Measurements from ENCODE around the gene TRIM25.

Gene TRIM25

GRCh38 chr17:56926270-56926669 is 12.4 kb upstream of the TRIM25 start:
- DNase-seq = no peak

DNA sequence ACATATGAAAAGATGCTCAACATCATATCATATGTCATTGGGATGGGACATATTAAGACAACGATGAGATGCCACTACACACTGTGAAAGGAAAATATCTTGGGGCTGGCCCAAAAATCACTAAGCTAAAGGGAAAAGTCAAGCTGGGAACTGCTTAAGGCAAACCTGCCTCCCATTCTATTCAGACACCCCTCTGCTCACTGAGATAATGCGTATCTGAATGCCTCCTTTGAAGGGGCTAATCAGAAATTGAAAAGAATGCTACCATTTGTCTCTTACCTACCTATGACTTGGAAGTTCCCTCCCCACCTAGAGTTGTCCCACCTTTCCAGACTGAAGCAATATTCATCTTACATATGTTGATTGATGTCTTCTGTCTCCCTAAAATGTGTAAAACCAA is 11.2 kb upstream of the TRIM25 start:
- DNase-seq = no peak

GRCh38 chr17:56919717-56920116 is 5.9 kb upstream of the TRIM25 start:
- DNase-seq = peak; percentile 26

- DNase-seq = peak; percentile 87
Observed at GRCh38 chr17:56918916-56919315, 5.1 kb upstream of the TRIM25 start.

GRCh38 chr17:56917559-56918296 is 3.9 kb upstream of the TRIM25 start:
- peak; percentile 26 for DNase-seq

GRCh38 chr17:56914581-56915273 is 878 bp upstream of the TRIM25 start:
- DNase-seq = peak; percentile 71

- peak; percentile 53 for DNase-seq
Observed at GRCh38 chr17:56913353-56913866, 439 bp downstream of the TRIM25 start.

GRCh38 chr17:56913000-56913311 is 893 bp downstream of the TRIM25 start:
- DNase-seq = no peak

- peak; percentile 71 for DNase-seq
Observed at GRCh38 chr17:56912105-56912999, 1.5 kb downstream of the TRIM25 start.

DNA sequence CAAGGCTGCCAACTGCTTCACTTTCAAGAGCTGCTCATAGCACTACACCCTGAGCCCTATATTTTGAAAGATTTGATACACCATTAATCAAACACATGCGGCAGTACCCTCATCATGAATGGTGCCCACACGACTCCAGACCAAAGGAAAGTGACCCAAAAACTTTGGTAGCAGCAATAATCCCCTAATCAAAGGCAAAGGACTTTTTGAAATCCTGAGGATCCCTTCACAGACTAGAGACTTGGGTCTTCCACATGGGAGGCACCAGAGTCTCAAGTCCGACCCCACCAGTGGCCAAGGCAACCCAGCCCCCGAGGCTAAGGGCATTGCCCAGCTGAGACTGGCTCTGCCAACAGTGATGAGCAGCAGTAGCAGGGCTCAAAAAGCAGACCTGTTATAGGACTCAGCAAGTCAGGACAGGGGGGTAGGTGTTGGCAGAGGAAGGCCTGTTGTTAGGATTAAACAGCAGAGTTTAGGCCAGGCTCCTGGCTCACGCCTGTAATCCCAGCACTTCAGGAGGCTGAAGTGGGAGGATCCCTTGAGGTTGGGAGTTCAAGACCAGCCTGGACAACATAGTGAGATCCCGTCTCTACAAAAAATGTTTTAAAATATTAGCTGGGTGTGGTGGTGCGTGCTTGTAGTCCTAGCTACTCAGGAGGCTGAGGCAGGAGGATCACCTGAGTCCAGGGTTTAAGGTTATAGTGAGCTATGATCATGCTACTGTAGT is 3.2 kb downstream of the TRIM25 start:
- no peak for DNase-seq

DNA sequence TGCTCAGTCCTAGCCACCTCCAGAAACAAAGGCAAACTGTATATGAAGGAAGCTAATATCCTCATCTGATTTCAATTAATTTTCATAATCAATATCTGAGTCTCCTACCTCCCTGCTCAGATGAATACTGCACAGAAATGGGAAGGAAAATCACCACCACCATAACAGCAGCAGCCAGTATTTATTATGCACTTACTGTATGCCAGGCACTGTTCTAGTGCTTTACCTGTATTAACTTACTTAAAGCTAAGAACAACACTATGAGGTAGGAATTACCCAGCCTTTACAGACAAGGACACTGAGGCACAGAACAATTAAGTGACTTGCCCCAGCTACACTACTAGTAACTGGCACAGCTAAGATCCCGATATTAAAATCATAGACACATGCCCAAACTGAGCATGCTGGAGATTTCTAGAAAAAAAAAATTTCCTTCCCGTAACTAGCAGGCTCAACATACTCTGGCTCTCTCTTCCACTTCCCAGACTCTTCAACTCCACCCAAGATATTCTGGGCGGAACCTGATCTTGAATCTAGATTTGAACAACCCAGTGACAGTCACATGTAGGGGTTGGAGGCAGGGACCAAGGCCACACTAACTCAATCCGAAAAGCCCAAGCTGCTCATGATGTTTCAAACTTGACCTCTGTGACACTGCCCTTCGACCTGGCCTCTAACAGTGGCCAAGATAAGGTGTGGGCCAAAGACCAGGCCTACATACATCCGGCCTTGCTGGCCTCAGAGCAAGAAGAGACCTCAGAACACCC is 3.9 kb downstream of the TRIM25 start:
- peak; percentile 89 for DNase-seq

DNA sequence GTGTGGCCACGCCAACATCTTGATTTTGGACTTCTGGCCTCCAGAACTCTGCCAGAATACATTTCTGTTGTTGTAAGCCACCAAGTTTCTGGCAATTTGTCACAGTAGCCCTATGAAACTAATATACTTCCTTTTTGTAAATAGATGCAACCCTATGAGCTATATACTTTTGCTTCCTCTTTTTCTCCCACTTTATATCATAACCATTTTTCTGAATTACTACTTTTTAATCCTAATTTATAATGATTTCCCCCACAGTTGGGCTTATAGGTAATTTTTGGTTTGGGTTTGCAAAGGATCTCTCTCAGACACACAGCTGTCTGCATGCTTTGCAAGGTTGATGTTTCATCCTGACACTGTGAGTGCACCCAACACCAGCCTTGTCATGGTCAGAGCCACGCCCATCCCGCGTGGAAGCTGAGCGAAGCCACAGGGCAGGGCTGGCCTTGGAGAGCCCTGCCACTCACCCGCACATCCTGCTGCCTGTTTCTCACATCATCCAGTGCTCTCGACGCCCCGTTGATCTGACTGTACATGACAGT is 5.8 kb downstream of the TRIM25 start:
- peak; percentile 36 for DNase-seq

- no peak for DNase-seq
Observed at GRCh38 chr17:56903560-56903959, 10.3 kb downstream of the TRIM25 start.

DNA sequence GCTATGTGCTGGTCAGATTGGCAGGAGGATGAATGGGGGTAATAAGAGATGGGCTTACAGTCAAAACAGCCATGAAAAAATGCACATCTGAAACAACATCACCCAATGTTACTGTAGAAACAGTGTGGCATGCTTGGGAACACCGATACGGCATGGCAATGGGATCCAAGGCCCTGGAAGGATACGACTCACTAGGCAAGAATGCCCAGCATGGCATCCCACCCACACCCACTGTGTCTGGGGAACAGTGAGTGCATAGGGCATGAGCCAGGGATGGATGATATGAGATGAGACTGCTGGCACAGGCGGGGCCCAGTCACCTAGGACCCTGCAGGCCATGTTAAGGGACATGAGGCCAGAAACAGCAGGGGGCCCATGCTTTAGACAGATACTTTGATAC is 11.5 kb downstream of the TRIM25 start:
- no peak for DNase-seq

DNA sequence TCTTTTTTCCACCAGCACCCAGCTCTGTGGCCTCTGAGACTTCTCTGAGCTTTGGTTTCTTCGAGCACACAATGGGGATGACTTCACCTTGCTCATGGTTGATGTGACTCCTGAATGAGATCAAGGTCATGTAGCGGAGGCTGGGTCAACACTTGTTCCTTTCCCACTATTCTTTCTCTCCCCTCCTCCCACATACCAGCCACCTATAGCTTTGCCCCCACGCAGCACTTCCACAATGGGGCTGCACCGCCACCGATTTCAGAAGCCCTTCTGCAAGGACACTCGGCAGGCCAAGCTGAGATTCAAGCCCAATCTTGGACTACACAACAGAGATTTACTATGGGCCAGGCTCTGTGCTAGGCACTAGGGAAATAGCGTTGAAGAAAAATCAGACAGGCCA is 14.4 kb downstream of the TRIM25 start:
- no peak for DNase-seq

- DNase-seq = no peak
Observed at GRCh38 chr17:56898874-56899273, 15.0 kb downstream of the TRIM25 start.

- DNase-seq = no peak
Observed at GRCh38 chr17:56897646-56898424, 16.0 kb downstream of the TRIM25 start.

GRCh38 chr17:56896968-56897359 is 16.9 kb downstream of the TRIM25 start:
- no peak for DNase-seq

DNA sequence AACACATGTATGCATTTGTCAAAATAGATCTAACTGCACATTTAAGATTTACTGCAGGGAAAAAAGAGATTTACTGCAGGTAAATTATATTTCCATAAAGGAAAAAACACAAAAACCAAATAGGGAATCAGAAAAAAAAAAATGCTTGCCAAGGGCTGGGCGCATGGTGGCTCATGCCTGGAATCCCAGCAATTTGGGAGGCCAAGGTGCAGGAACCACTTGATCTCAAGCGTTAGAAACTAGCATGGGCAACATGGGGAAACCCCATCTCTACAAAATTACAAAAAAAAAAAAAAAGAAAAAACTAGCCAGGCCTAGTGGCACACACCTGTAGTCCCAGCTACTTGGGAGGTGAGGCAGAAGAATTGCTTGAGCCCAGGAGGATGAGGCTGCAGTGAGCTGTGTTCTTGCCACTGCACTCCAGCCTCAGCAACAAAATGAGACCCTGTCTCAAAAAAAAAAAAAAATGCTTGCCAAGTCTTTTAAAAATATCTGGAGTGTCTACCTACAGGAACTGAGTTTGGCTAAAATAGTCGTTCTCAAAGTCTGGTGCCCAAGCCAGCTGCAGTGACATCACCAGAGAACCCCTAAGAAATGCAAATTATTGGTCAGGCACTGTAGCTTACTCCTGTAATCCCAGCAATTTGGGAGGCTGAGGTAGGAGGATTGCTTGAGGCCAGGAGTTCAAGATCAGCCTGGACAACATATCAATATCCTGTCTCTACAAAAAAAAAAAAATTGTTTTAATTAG is 17.5 kb downstream of the TRIM25 start:
- no peak for DNase-seq

DNA sequence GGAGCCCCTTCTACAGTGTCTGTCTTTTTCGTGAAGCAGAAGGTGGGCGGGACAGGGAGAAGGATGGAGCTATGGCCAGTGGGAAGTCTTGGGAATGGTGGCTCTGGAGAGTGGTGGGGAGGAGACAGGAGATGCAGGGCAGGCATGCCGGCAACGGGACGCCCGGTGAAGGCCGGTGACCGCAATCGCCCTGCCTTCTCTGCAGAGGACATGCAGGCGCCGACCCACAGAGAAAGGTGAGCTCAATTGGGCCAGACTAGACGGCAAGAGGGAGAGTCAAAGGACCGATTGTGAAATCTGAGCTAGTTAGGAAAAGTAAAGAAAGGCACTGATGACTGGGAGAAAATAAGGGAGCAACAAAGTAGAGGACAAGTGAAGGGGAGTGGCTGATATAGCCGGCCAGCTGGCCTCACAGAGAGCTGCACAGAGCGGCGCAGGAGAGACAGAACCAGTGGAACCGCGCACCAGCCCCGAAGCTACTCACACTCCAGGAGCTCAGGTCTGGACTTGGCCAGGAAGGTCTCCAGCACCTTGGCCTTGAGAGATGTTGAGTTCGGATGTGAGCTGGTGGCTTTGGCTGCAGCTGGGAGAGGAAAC is 18.9 kb downstream of the TRIM25 start:
- DNase-seq = no peak

Data from OCI-M1 (cell line).